HFFc6 (cell line): Measurements from ENCODE around the gene SEMA3B. TPM values are rescaled to one million over a fixed set of nuclear protein-coding genes. Genes with fewer than 3 reads are reported as not detected.

Experiments used
- DNase-seq: peaks from one replicate; pipeline ENCODE4 v3.0.0-alpha.2; 2018
- H3K27ac Mint-ChIP-seq: 2 replicates; pipeline ENCODE4 v1.8.0; 2020; ENCODE audit warnings: mild to moderate bottlenecking, mixed read lengths
- H3K27me3 Mint-ChIP-seq: 2 replicates; pipeline ENCODE4 v1.8.0; 2021; ENCODE audit warnings: mild to moderate bottlenecking, moderate library complexity, mixed read lengths; ENCODE audit not compliant: insufficient read depth
- H3K36me3 Mint-ChIP-seq: 2 replicates; pipeline ENCODE4 v1.8.0; 2021; ENCODE audit warnings: low read depth, mixed read lengths
- H3K4me1 Mint-ChIP-seq: 2 replicates; pipeline ENCODE4 v1.8.0; 2020; ENCODE audit warnings: low read depth, mixed read lengths
- H3K4me3 Mint-ChIP-seq: 2 replicates; pipeline ENCODE4 v1.8.0; 2020; ENCODE audit warnings: mild to moderate bottlenecking, moderate library complexity, mixed read lengths
- H3K9me3 Mint-ChIP-seq: 2 replicates; pipeline ENCODE4 v1.8.0; 2020; ENCODE audit warnings: mild to moderate bottlenecking, mixed read lengths
- CTCF ChIP-seq: fragments of 200-600 bp; sonication (generic); IDR thresholded peaks from 2 replicates; pipeline ENCODE4 v1.5.0; 2021; ENCODE audit warnings: antibody characterized with exemption, mild to moderate bottlenecking
- total RNA-seq, 6 experiments: library from RNA; stranded (reverse); fragmentation: NEBNext Ultra II Directional; extraction: Animal tissue kit (Norgen Biotek cat#: 25700); gene quantifications; 2 replicates in 1 of 6; 3 replicates in 5 of 6; pipeline ENCODE4 v1.2.3, GENCODE V29; 2021

The SEMA3B gene
- total RNA-seq, 6 experiments from 2014 or later, result 14.5 to 26.6 (median 24.7) TPM

GRCh38 chr3:50256978-50257890 is 11.7 kb upstream of the SEMA3B start:
- Mint-ChIP-seq H3K9me3 (no peaks in the 10 kb centered on the region), H3K27ac (peak overlapping the region; percentile 26), H3K27me3 (peaks cover 2% of the 10 kb centered on the region; the same call in 1 of the 2 replicates), H3K4me1 (peaks cover 26% of the 10 kb centered on the region), H3K36me3 (peaks cover 13% of the 10 kb centered on the region), H3K4me3 (no peak overlapping the region)
- DNase-seq, result no peak
- peak; percentile 81 for TF ChIP-seq CTCF

DNA sequence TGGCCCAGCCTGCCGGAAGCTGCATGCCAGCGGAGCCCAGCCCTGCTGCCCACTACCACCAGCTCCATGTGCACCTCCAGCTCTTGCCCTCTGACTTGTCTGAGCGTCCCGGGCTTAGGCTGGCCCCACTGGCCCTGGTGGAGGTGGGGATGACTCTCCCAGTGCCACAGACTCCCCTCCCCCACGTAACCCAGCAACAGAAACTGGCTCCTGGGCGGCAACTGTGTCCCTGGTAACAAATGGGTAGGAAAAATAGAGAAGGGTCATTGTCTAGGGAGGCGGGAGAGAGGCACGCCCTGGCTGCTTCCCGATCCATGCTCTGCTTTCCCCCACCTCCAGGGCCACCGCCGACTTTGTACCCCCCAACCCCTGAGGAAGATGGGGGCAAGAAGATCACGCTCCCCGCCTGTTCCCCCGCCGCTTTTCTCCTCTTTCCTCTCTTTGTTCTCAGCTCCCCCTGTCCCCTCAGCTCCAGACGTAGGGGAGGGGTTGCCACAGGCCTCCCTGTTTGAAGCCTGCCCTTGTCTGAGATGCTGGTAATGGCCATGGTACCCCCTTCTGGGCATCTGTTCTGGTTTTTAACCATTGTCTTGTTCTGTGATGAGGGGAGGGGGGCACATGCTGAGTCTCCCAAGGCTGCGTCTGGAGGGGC is 10.8 kb upstream of the SEMA3B start:
- Mint-ChIP-seq H3K36me3 (peaks cover 12% of the 10 kb centered on the region), H3K9me3 (no peaks in the 10 kb centered on the region), H3K27me3 (peaks cover 2% of the 10 kb centered on the region; the same call in 1 of the 2 replicates), H3K4me3 (no peak overlapping the region), H3K4me1 (peaks cover 29% of the 10 kb centered on the region), H3K27ac (peak overlapping the region; percentile 49)
- no peak for TF ChIP-seq CTCF
- DNase-seq, result no peak

GRCh38 chr3:50258979-50259378 is 10.0 kb upstream of the SEMA3B start:
- DNase-seq, result no peak
- Mint-ChIP-seq H3K27ac (peak overlapping the region; percentile 49; the same call in 1 of the 2 replicates), H3K36me3 (peaks cover 5% of the 10 kb centered on the region), H3K4me1 (peaks cover 30% of the 10 kb centered on the region), H3K27me3 (0 out of 2 replicates have a peak, but pooled peaks cover 2% of the 10 kb centered on the region), H3K9me3 (no peaks in the 10 kb centered on the region), H3K4me3 (no peak overlapping the region)
- 0 out of 2 replicates have a peak, but pooled peaks have one; percentile 9 for TF ChIP-seq CTCF

DNA sequence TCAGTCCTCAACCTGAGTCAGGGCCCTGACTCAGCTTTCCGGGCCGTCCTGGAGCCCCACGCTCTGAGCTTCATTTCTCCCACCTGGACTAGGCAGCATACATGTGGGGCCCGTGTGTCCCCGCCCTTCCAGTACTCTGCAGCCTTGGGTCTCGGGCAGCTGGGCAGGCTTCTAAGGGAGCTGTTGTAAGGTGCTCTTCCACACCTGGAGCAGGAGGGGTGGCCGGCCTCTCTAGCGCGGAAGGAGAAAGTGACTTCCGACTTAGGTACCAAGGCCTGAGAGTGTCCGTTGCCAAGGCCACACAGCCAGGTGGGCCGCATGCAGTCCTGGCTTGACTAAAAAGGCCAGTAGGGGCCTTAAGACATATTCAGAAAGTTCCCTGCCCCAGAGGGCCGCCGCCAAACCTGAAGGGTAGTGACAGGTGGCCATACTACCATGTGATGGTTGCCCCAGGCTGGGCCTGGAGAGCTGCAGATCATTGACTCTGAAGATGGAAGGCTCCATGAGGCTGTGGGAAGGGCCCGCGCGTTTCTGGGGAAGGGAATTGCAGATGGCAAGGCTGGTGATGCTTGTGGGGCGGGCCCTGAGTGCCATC is 9.4 kb upstream of the SEMA3B start:
- peaks cover 30% of the 10 kb centered on the region for H3K4me1 Mint-ChIP-seq

More for the DNA sequence above, 9.4 kb upstream of the SEMA3B start:
- Mint-ChIP-seq H3K36me3 (peaks cover 5% of the 10 kb centered on the region), H3K27ac (peak overlapping the region; percentile 76), H3K9me3 (no peaks in the 10 kb centered on the region), H3K4me3 (peak overlapping the region; percentile 13; the same call in 1 of the 2 replicates), H3K27me3 (0 out of 2 replicates have a peak, but pooled peaks cover 2% of the 10 kb centered on the region)
- TF ChIP-seq CTCF, result no peak
- no peak for DNase-seq
